Measurements from ENCODE around the gene TM2D3.

The TM2D3 gene

GRCh38 chr15:101617390-101617965 is 34.7 kb downstream of the TM2D3 start:
- no peaks in the 10 kb centered on the region for H3K9me3 ChIP-seq (ENCODE audit: insufficient read depth, low read length)
- no peak overlapping the region for H3K4me2 ChIP-seq (ENCODE audit: low read length)
- H4K20me1 ChIP-seq (ENCODE audit: insufficient read depth, low read length): no peaks in the 10 kb centered on the region
- H3K4me1 ChIP-seq (ENCODE audit: low read length): no peaks in the 10 kb centered on the region
- H3K4me3 ChIP-seq (ENCODE audit: low read length): no peak overlapping the region
- no peaks in the 10 kb centered on the region for H3K27me3 ChIP-seq (ENCODE audit: low read depth, low read length)
- H3K79me2 ChIP-seq (ENCODE audit: low read length): no peaks in the 10 kb centered on the region
- no peaks in the 10 kb centered on the region for H3K36me3 ChIP-seq (replicated peaks; ENCODE audit: low read depth, low read length)
- no peak overlapping the region for H3K9ac ChIP-seq (ENCODE audit: low read length)
- TF ChIP-seq EZH2phosphoT487 (IDR thresholded peaks at IDR 0.05; ENCODE audit: low read depth) (no peak), CTCF (IDR thresholded peaks at IDR 0.05; ENCODE audit: low read depth, low read length) (no peak)
- no peak overlapping the region for H3K27ac ChIP-seq (ENCODE audit: low read length)
- no peak overlapping the region for H2AFZ ChIP-seq (ENCODE audit: low read depth, low read length)

GRCh38 chr15:101615986-101616848 is 36.0 kb downstream of the TM2D3 start:
- Histone ChIP-seq H3K4me1 (ENCODE audit: low read length) (no peaks in the 10 kb centered on the region), H4K20me1 (ENCODE audit: insufficient read depth, low read length) (no peaks in the 10 kb centered on the region), H3K9ac (ENCODE audit: low read length) (no peak overlapping the region), H3K27me3 (ENCODE audit: low read depth, low read length) (no peaks in the 10 kb centered on the region), H3K36me3 (replicated peaks; ENCODE audit: low read depth, low read length) (no peaks in the 10 kb centered on the region), H3K79me2 (ENCODE audit: low read length) (no peaks in the 10 kb centered on the region), H3K4me2 (ENCODE audit: low read length) (no peak overlapping the region), H3K4me3 (ENCODE audit: low read length) (no peak overlapping the region), H3K9me3 (ENCODE audit: insufficient read depth, low read length) (no peaks in the 10 kb centered on the region), H3K27ac (ENCODE audit: low read length) (no peak overlapping the region), H2AFZ (ENCODE audit: low read depth, low read length) (no peak overlapping the region)
- TF ChIP-seq EZH2phosphoT487 (IDR thresholded peaks at IDR 0.05; ENCODE audit: low read depth) (no peak), CTCF (IDR thresholded peaks at IDR 0.05; ENCODE audit: low read depth, low read length) (no peak)

- no peak overlapping the region for H3K4me3 ChIP-seq (ENCODE audit: low read length)
- no peaks in the 10 kb centered on the region for H3K36me3 ChIP-seq (replicated peaks; ENCODE audit: low read depth, low read length)
- no peaks in the 10 kb centered on the region for H3K79me2 ChIP-seq (ENCODE audit: low read length)
- H3K4me1 ChIP-seq (ENCODE audit: low read length): no peaks in the 10 kb centered on the region
- H3K9ac ChIP-seq (ENCODE audit: low read length): no peak overlapping the region
- H2AFZ ChIP-seq (ENCODE audit: low read depth, low read length): no peak overlapping the region
- no peak overlapping the region for H3K4me2 ChIP-seq (ENCODE audit: low read length)
- H3K9me3 ChIP-seq (ENCODE audit: insufficient read depth, low read length): no peaks in the 10 kb centered on the region
- H4K20me1 ChIP-seq (ENCODE audit: insufficient read depth, low read length): no peaks in the 10 kb centered on the region
- no peaks in the 10 kb centered on the region for H3K27me3 ChIP-seq (ENCODE audit: low read depth, low read length)
- H3K27ac ChIP-seq (ENCODE audit: low read length): no peak overlapping the region
- TF ChIP-seq EZH2phosphoT487 (IDR thresholded peaks at IDR 0.05; ENCODE audit: low read depth): no peak
- TF ChIP-seq CTCF (IDR thresholded peaks at IDR 0.05; ENCODE audit: low read depth, low read length): no peak
Measured at GRCh38 chr15:101615414-101615985, 36.7 kb downstream of the TM2D3 start.

GRCh38 chr15:101614761-101615160 is 37.4 kb downstream of the TM2D3 start:
- H3K9me3 ChIP-seq (ENCODE audit: insufficient read depth, low read length): no peaks in the 10 kb centered on the region
- no peaks in the 10 kb centered on the region for H3K27me3 ChIP-seq (ENCODE audit: low read depth, low read length)
- H4K20me1 ChIP-seq (ENCODE audit: insufficient read depth, low read length): no peaks in the 10 kb centered on the region
- no peak overlapping the region for H3K27ac ChIP-seq (ENCODE audit: low read length)
- no peak overlapping the region for H2AFZ ChIP-seq (ENCODE audit: low read depth, low read length)
- H3K4me1 ChIP-seq (ENCODE audit: low read length): no peaks in the 10 kb centered on the region
- H3K36me3 ChIP-seq (replicated peaks; ENCODE audit: low read depth, low read length): no peaks in the 10 kb centered on the region
- no peaks in the 10 kb centered on the region for H3K79me2 ChIP-seq (ENCODE audit: low read length)
- no peak overlapping the region for H3K4me2 ChIP-seq (ENCODE audit: low read length)
- no peak for TF ChIP-seq EZH2phosphoT487 (IDR thresholded peaks at IDR 0.05; ENCODE audit: low read depth)
- no peak overlapping the region for H3K9ac ChIP-seq (ENCODE audit: low read length)
- no peak overlapping the region for H3K4me3 ChIP-seq (ENCODE audit: low read length)
